Nephron progenitor cell (in vitro differentiated cells): ENCODE measurements around the gene EXTL2.

Experiments
- DNase-seq: peaks from one replicate; pipeline ENCODE4 v3.0.0; 2021
- H3K27ac Mint-ChIP-seq: 2 replicates; pipeline ENCODE4 v1.8.0; 2021; ENCODE audit warnings: mild to moderate bottlenecking, moderate library complexity, mixed read lengths
- H3K27me3 Mint-ChIP-seq: 2 replicates; pipeline ENCODE4 v1.8.0; 2021; ENCODE audit warnings: mild to moderate bottlenecking, low read depth, mixed read lengths; ENCODE audit not compliant: poor library complexity
- H3K36me3 Mint-ChIP-seq: 2 replicates; pipeline ENCODE4 v1.8.0; 2021; ENCODE audit warnings: low read depth, mixed read lengths
- H3K4me1 Mint-ChIP-seq: 2 replicates; pipeline ENCODE4 v1.8.0; 2021; ENCODE audit warnings: mixed read lengths
- H3K4me3 Mint-ChIP-seq: 2 replicates; pipeline ENCODE4 v1.8.0; 2021; ENCODE audit warnings: mild to moderate bottlenecking, moderate library complexity, mixed read lengths
- H3K9me3 Mint-ChIP-seq: 2 replicates; pipeline ENCODE4 v1.8.0; 2021; ENCODE audit warnings: mild to moderate bottlenecking, moderate library complexity, mixed read lengths
- TF ChIP-seq, protein P1 (sequence below): fragments of 200-600 bp; sonication (generic); IDR thresholded peaks from 2 replicates; pipeline ENCODE4 v1.5.0; 2021; ENCODE audit warnings: antibody characterized with exemption

Gene EXTL2

DNA sequence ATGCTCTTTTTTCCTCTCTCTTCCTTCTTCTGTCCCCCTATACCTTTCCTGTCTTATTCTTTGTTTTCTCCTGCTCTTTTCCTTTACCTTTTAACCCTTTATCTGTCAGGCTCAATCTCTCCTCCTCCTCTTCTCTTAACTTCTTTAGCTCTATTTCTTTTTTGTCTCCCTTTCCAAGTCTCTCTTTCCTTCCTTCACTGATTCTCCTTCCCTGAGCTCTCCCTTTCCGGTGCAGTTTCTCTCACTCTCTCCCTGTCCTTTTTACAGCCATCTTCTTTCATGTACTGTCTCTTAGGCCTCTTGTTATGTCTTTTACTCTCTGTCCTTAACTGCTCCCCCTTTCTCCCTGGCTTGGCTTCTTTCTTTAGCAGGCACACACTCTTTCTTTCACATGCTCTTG, 13.2 kb upstream of the EXTL2 start:
- Mint-ChIP-seq H3K36me3 (peaks cover 63% of the 10 kb centered on the region), H3K4me3 (no peak overlapping the region), H3K27me3 (no peaks in the 10 kb centered on the region), H3K4me1 (no peaks in the 10 kb centered on the region), H3K9me3 (peaks cover 19% of the 10 kb centered on the region), H3K27ac (peak overlapping the region; percentile 1)
- TF ChIP-seq, protein P1, sequence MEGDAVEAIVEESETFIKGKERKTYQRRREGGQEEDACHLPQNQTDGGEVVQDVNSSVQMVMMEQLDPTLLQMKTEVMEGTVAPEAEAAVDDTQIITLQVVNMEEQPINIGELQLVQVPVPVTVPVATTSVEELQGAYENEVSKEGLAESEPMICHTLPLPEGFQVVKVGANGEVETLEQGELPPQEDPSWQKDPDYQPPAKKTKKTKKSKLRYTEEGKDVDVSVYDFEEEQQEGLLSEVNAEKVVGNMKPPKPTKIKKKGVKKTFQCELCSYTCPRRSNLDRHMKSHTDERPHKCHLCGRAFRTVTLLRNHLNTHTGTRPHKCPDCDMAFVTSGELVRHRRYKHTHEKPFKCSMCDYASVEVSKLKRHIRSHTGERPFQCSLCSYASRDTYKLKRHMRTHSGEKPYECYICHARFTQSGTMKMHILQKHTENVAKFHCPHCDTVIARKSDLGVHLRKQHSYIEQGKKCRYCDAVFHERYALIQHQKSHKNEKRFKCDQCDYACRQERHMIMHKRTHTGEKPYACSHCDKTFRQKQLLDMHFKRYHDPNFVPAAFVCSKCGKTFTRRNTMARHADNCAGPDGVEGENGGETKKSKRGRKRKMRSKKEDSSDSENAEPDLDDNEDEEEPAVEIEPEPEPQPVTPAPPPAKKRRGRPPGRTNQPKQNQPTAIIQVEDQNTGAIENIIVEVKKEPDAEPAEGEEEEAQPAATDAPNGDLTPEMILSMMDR: no peak
- DNase-seq: no peak

DNA sequence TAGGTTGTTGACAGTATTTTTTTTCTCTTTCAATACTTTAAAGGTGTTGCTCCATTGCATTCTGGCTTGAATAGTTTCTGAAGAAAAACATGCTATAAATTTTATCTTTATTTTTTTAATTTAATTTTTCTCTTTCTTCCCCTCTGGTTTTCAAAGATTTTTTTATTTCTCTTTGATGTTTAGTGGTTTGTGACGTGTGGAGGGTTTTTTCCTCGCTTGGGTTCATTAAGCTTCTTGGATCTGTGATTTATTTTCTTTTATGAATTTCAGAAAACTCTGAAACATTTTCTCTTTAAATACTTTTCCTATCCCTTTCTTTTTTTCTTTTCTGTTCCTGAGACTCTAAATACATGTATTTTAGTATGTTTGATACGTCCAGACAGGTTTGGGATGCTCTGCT, 10.5 kb upstream of the EXTL2 start:
- Mint-ChIP-seq H3K4me3 (no peak overlapping the region), H3K27ac (no peak overlapping the region), H3K27me3 (no peaks in the 10 kb centered on the region), H3K36me3 (peaks cover 70% of the 10 kb centered on the region), H3K9me3 (peaks cover 19% of the 10 kb centered on the region), H3K4me1 (peaks cover 5% of the 10 kb centered on the region)
- DNase-seq: no peak
- TF ChIP-seq, protein P1: no peak

DNA sequence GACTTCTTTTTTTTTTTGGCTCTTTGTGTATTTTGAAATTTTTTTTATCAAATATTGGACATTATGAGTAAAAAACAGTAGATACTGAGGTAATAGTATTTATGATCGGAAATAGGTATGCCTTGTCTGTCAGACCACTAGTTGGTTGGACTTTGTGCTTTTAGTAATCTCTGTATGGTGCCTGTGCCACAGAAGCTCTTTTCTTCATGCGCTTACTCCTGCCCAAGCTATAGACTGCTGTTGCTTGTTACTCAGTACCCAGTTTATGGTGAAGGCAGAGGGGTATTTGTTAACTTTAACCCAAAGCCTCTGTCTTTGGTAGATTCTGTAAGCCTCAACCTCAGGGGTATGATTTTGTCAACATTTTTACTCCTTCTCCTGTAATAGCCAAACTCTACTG, 9.9 kb upstream of the EXTL2 start:
- TF ChIP-seq, protein P1: no peak
- Mint-ChIP-seq H3K36me3 (peaks cover 76% of the 10 kb centered on the region), H3K27me3 (no peaks in the 10 kb centered on the region), H3K9me3 (peaks cover 19% of the 10 kb centered on the region), H3K27ac (no peak overlapping the region), H3K4me1 (peaks cover 5% of the 10 kb centered on the region), H3K4me3 (no peak overlapping the region)
- DNase-seq: no peak

DNA sequence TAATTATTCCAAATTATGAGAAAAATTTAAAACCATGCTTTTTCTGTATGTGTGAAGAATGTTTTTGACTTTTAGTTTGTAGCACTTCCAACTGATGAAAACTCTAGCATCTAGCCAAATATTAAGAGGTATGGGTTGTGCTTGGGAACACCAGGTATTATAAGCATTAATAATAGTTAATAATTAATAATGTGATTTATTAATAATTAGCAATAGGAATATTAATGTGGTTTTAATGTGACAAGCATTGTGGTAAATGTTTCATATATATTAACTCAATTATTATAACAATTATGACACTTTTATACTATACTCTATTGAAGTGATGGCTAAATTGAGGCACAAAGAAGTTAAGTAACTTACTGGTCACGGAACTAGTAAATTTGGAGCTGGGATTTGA, 9.1 kb upstream of the EXTL2 start:
- TF ChIP-seq, protein P1: no peak
- Mint-ChIP-seq H3K9me3 (peaks cover 19% of the 10 kb centered on the region), H3K4me3 (no peak overlapping the region), H3K27me3 (no peaks in the 10 kb centered on the region), H3K4me1 (peaks cover 5% of the 10 kb centered on the region), H3K27ac (no peak overlapping the region), H3K36me3 (peaks cover 79% of the 10 kb centered on the region)
- DNase-seq: no peak

DNA sequence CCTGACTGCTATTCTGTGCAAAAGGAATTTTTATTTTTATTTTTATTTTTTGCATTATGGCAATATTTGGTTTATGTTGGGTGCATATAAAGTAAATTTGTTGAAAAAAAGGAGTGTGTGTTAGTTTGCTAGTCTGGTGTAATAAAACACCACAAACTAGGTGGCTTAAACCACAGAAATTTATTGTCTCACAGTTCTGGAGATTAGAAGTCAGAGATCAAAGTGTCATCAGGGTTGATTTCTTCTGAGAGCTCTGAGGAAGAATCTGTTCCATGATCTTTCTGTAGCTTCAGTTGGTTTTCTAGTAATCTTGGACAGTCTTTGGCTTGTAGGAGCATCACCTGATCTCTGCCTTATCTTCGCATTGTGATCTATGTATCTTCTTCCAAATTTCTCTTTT, 7.7 kb upstream of the EXTL2 start:
- peaks cover 16% of the 10 kb centered on the region for H3K4me1 Mint-ChIP-seq
- no peak overlapping the region for H3K4me3 Mint-ChIP-seq
- TF ChIP-seq, protein P1: no peak
- peaks cover 19% of the 10 kb centered on the region for H3K9me3 Mint-ChIP-seq
- peaks cover 76% of the 10 kb centered on the region for H3K36me3 Mint-ChIP-seq
- DNase-seq: no peak
- H3K27me3 Mint-ChIP-seq: no peaks in the 10 kb centered on the region
- no peak overlapping the region for H3K27ac Mint-ChIP-seq

DNA sequence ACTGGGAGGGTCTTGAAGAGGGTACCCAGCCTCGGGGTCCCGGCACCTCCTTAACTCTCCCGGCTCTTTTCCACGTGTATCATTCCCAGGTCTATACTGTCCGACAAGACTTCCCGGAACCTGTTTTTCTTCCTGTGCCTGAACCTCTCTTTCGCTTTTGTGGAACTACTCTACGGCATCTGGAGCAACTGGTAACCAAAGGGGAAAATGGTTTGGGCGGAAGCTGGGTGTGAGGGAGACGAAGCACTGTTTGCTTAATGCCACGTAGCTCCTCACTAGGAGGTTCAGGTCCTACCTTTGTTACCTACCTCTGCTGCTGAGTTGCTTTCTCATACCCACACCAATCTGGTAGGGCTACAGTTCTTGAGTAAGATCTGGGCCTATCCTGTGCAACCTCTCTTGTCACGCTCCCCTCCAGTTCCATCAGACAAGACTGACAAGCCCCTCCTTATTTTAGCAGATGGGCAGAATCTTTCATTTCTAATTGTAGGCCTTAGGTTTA, 1.9 kb upstream of the EXTL2 start:
- TF ChIP-seq, protein P1: no peak
- DNase-seq: peak; percentile 8
- Mint-ChIP-seq H3K27ac (peak overlapping the region; percentile 100), H3K4me1 (peaks cover 42% of the 10 kb centered on the region), H3K36me3 (peaks cover 42% of the 10 kb centered on the region), H3K4me3 (peak overlapping the region; percentile 98), H3K27me3 (no peaks in the 10 kb centered on the region), H3K9me3 (peaks cover 14% of the 10 kb centered on the region)
